Activated CD4-positive, CD25-positive, alpha-beta regulatory T cell treated with anti-CD3 and anti-CD28 coated beads, Interleukin-2, amount 50 U/mL, for 24 hours (primary cell): ENCODE data around the gene RGL1.
"Not testable (repeated sequence)": the region's sequence is repeated elsewhere in the genome, so short reads cannot be mapped to it uniquely, and the experiment has no call there.

Experiments
- ATAC-seq, 2 donors: fragments of 150-1000 bp; cut with Tn5 transposase; one replicate each; pipeline ENCODE4 v1.10.0; 2021; ENCODE audit warnings: mild to moderate bottlenecking in 1 of 2, moderate library complexity in 1 of 2

The RGL1 gene

GRCh38 chr1:183804916-183805841, at the start of gene RGL1:
TSS of gene RGL1 (plus strand) at chr1:183805120. CDS start at chr1:183805298, 178 bp downstream.
- ATAC-seq, result peak; percentile 21 to 62

GRCh38 chr1:183756326-183756725, 48.6 kb upstream of the RGL1 start:
- no peak for ATAC-seq

GRCh38 chr1:183757061-183757460, 47.9 kb upstream of the RGL1 start:
- no peak for ATAC-seq

DNA sequence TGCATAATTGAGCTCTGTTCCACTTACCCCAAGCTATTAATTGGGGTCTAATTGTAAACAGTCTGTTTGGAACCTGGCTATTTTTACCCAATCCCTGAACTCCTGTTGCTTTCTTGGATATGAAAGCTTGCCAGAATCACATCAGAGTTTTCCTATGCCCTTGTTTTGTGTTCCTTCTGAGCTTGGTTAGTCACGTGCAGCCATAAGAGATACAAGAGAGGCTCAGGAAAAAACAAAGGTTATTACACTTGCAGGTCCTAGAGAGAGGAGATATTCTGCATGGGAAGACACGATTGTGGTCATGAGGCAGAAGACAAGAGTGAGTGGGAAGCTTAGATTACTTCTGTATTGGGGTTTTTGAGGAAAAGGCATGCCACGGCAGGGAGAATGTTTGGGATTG, 46.0 kb upstream of the RGL1 start:
- no peak for ATAC-seq

DNA sequence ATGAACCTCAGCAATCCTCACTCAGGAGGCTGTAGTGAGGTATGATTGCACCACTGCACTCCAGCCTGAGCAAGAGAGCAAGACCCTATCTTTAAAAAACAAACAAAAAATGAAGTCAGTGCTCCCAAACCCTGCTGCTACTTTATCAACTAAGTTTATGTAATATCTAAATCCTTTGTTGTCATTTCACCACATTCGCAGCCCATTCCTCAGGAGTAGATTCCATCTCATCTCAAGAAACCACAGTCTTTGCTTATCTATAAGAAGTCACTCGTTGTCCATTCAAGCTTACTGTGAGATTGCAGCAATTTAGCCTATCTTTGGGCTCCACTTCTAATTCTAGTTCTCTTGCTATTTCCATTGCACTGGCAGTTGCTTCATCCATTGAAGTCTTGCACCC, 44.3 kb upstream of the RGL1 start:
- ATAC-seq, result no peak

DNA sequence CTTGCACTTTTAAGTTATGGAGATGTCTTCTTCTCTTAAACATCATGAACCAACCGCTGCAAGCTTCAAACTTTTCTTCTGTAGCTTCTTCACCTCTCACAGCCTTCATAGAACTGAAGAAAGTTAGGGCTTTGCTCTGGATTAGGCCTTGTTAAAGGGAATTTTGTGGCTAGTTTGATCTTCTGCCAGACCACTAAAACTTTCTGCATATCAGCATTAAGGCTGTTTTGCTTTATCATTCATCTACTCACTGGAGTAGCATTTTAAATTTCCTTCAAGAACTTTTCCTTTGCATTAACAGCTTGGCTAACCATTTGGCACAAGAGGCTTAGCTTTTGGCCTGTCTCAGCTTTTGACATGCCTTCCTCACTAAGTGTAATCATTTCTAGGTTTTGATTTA, 43.0 kb upstream of the RGL1 start:
- ATAC-seq, result no peak

GRCh38 chr1:183762856-183763255, 42.1 kb upstream of the RGL1 start:
- not testable (repeated sequence) for ATAC-seq

GRCh38 chr1:183764981-183765380, 39.9 kb upstream of the RGL1 start:
- no peak for ATAC-seq

GRCh38 chr1:183769956-183770815, 34.7 kb upstream of the RGL1 start:
- ATAC-seq, result no peak

- no peak for ATAC-seq
These were observed 34.1 kb upstream of the RGL1 start for GRCh38 chr1:183770816-183771128.

GRCh38 chr1:183773482-183774274, 31.2 kb upstream of the RGL1 start:
- no peak for ATAC-seq

GRCh38 chr1:183774938-183775337, 30.0 kb upstream of the RGL1 start:
- no peak for ATAC-seq

GRCh38 chr1:183776731-183777130, 28.2 kb upstream of the RGL1 start:
- ATAC-seq, result no peak

DNA sequence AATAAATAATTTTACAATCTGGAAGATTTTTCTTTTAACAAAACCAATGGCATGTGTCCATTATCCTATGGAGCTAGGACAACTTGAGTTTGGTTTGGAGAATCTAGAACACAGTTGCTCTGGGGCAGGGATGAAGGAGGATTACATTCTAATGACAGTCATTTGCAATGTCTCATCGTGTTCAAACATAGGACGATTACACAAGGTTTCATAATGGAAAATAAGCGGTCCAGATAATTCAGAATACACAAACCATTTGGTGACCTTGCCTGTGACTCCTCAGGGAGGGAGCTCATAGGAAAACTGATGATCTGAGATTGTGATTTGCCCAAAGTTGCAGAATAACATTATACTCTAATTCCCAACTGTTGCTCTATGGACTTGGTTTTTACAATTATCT, 27.6 kb upstream of the RGL1 start:
- no peak for ATAC-seq

DNA sequence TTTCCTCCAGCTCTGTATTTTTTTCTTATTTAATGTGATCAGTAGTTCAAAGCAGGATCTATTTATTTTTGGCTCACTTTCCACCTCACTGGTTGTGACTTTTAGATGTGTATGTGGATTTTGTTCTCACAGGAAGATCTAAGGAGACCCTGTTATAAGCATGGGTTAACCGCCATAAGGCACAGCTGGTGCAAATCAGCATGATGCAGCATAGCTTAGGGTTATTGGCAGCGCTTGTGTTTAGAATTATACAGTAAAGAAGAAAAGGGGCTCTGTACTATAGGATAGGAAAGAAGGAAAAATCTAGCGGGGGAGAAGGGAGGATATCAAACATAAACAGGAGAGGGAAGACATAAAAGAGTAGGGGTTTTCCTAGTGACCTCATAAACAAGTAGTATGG, 26.9 kb upstream of the RGL1 start:
- no peak for ATAC-seq

DNA sequence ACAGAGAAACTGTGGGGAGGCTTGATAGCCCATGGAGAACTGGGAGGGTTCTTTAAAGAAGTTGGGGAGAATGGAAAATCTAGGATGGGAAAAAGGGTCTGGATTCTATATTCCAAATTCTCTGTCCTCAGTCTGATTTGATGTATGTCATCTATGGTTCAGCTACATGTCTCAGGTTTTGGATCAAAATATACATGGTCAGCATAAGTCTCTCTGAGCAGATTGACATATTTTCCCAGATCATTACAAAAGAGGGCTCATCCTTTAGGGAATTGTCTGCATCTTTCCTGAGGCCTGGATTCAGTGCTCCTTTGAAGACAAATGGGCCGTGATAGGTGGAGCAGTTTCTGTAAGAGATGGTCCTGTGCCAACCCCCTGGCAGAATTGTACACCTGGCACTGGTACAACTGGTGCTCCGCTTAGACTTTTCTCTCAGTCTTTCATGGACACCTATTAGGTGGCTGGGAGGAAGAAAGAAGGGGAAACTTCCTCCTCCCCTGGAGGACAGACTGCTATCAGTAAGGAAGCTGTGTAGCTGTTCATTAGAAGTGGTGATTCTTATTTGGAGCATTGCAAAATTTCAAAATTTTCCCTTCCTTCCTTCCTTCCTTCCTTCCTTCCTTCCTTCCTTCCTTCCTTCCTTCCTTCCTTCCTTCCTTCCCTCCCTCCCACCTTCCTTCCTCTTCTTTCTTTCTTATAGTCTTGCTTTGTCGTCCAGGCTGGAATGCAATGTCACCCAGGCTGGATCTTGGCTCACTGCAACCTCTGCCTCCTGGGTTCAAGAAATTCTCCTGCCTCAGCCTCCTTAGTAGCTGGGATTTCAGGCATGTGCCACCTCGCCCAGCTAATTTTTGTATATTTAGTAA, 26.1 kb upstream of the RGL1 start:
- no peak for ATAC-seq

DNA sequence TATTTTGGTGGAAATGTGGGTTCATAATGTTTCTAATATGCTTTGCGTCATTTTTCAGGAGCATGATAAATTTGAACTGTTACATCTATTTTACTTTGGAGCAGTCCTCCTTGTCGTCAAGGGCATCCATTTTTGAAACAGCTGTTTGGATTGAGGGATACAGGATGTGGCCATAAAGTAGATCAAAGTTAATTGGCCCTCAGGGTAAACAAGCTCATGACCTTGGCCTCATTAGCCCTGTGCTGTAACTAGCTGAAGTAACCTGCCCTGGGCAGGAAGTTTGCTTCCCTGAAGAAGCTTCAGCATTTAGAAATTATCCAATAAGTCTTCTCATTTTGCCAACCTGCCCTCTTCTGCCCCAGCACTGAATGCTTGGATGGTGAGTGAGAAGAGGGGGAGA, 24.8 kb upstream of the RGL1 start:
- ATAC-seq, result no peak

- ATAC-seq, result no peak
These were observed 24.2 kb upstream of the RGL1 start for GRCh38 chr1:183780757-183781156.

DNA sequence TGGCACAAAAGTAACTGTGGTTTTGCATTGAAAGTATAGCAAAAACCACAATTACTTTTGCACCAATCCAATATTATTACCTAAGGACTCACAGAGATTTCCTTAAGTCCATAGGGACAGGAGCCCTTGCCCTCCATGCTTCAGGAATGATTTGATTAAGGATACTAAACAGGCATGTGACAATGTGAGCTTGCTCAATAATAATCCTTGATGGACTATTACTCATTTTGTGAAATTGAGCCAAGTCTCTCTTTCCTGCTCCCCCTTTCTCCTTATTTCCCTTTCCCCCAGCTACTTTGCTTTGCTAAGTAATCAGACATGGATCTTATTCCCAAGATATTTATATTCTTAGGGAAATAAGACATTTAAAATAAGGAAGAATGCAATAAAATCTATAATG, 21.6 kb upstream of the RGL1 start:
- ATAC-seq, result no peak

DNA sequence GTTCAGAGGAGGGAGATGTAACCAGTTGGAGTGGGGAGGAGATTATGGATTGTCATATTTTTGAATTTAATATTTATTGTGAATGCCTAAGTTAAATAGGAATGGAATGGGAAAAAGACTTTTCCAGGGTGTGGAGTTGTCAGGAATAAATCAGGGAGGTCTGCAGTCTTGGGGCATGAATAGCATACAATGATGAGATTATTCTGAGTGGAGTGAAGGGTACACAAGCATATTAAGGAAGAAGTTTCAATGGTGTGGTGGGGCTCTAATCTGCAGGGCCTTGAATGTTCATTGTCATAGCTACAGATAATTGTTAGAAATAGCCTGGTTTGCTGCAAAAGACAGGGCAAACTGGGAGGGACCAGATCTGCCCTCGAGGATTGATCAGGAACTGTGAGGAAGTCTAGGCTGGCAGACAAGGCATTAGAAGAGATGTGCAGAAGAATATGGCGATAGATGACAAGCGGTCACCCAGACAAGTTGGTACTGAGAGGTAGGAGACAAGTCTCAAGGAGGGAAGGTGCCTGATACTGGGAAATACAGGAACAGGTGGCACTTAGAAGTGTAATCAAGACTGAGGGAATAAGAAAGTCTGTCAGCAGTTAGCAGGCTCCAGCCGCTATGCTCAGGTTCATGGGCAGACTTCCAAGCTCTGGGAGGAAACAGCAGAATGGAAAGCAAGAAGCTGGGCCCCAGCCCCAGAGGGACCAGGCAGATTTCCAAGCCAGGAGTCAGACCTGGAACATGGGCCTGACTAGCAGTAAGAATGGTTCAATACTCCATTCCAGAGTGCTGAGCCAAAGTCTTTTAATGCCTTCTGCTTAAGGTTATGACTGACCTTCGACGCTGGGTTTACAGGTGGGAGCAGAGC, 20.9 kb upstream of the RGL1 start:
- ATAC-seq, result no peak

DNA sequence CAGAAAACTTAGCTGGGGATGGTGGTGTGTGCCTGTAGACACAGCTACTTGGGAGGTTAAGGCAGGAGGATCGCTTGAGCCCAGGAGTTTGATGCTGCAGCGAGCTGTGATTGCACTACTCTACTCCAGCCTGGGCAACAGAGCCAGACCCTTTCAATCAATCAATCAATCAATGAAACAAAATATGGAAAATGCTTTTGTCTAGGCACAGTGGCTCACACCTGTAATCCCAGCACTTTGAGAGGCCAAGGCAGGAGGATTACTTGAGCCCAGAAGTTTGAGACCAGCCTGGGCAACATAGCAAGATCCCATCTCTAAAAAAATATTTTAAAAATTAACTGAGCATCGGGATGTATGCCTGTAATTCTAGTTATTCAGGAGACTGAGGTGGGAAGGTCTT, 19.0 kb upstream of the RGL1 start:
- not testable (repeated sequence) for ATAC-seq
